Endothelial cell of umbilical vein (primary cell): ENCODE data around the gene TYW1. TPM values are rescaled to one million over a fixed set of nuclear protein-coding genes. Genes with fewer than 3 reads are reported as not detected.
"Not testable (repeated sequence)": the region's sequence is repeated elsewhere in the genome, so short reads cannot be mapped to it uniquely, and the experiment has no call there.

Source experiments
- BruUV-seq: library from RNA; stranded (reverse); fragments of 400-500 nt; replicated peaks from 2 replicates; lab custom pipeline; 2021; lab: Mats Ljungman, UMichigan
- CTCF ChIA-PET: fragments of 300-600, 350-600 bp; sonication (Branson Sonifier 250); formaldehyde crosslinking; loops from one replicate; lab custom pipeline; 2021; ENCODE audit warnings: antibody characterized with exemption, inconsistent platforms; lab: Charles Lee
- POLR2A ChIA-PET: fragments of 300-600, 350-600 bp; sonication (Branson Sonifier 250); formaldehyde crosslinking; loops from one replicate; lab custom pipeline; 2021; ENCODE audit warnings: antibody characterized with exemption, inconsistent platforms; lab: Charles Lee
- DNase-seq: peaks from one replicate; pipeline ENCODE4 v3.0.0-alpha.2; 2011; ENCODE audit warnings: low read depth, low spot score
- FAIRE-seq: peaks from 2 replicates; lab custom pipeline; 2011; peaks lifted over from hg19 to GRCh38; lab: Jason Lieb, UNC
- H2AFZ ChIP-seq: 2 replicates; pipeline ENCODE4 v1.6.0; 2012; ENCODE audit warnings: low read depth, low read length, control low read depth, inconsistent platforms
- H3K27ac ChIP-seq: 2 replicates; pipeline ENCODE4 v1.5.1; 2011; ENCODE audit warnings: low read depth, mild to moderate bottlenecking, control low read depth, low read length, moderate library complexity; ENCODE audit not compliant: insufficient read depth
- H3K27me3 ChIP-seq, 2 experiments: 2 replicates each; pipeline versions ENCODE4 v1.6.0 to v1.6.1; 2011; ENCODE audit warnings: low read length in 2 of 2, mixed read lengths in 1 of 2; ENCODE audit not compliant: control insufficient read depth in 2 of 2, insufficient read depth in 2 of 2
- H3K36me3 ChIP-seq, 2 experiments: 2 replicates in 1 of 2; 3 replicates in 1 of 2; pipeline ENCODE4 v1.5.1; 2011; ENCODE audit warnings: low read length in 2 of 2, mild to moderate bottlenecking in 1 of 2, moderate library complexity in 1 of 2; ENCODE audit not compliant: control insufficient read depth in 2 of 2, insufficient read depth in 2 of 2; ENCODE audit errors: extremely low read depth in 1 of 2
- H3K4me1 ChIP-seq: 3 replicates; pipeline ENCODE4 v1.5.1; 2011; ENCODE audit warnings: mild to moderate bottlenecking, low read length; ENCODE audit not compliant: control insufficient read depth, insufficient read depth; ENCODE audit errors: extremely low read depth
- H3K4me2 ChIP-seq: 2 replicates; pipeline ENCODE4 v1.6.1; 2011; ENCODE audit warnings: low read length, control low read depth, mixed read lengths; ENCODE audit not compliant: insufficient read depth
- H3K4me3 ChIP-seq, 3 experiments: fragments of 200-600 bp in 1 of 3; sonication (generic), shearing (Covaris generic) in 1 of 3; replicated peaks in 1 of 3; 2 replicates each; pipeline ENCODE4 v1.5.1; 2011 to 2016; ENCODE audit warnings: control low read depth in 3 of 3, low read length in 3 of 3, mild to moderate bottlenecking in 2 of 3, inconsistent platforms in 1 of 3, low read depth in 1 of 3, moderate library complexity in 1 of 3; ENCODE audit not compliant: insufficient read depth in 1 of 3
- H3K79me2 ChIP-seq: 2 replicates; pipeline ENCODE4 v1.6.0; 2012; ENCODE audit warnings: low read length, inconsistent platforms; ENCODE audit not compliant: control insufficient read depth, insufficient read depth
- H3K9ac ChIP-seq: replicated peaks from 2 replicates; pipeline ENCODE3; 2011; ENCODE audit warnings: low read length, control low read depth; ENCODE audit not compliant: insufficient read depth; ENCODE audit errors: extremely low read depth
- H3K9me1 ChIP-seq: replicated peaks from 3 replicates; pipeline ENCODE4 v1.6.0; 2011; ENCODE audit warnings: mild to moderate bottlenecking, low read length; ENCODE audit not compliant: control insufficient read depth, insufficient read depth; ENCODE audit errors: extremely low read depth
- H3K9me3 ChIP-seq: replicated peaks from 2 replicates; pipeline ENCODE4 v1.5.1; 2012; ENCODE audit warnings: low read length, inconsistent platforms; ENCODE audit not compliant: control insufficient read depth, insufficient read depth
- H4K20me1 ChIP-seq: replicated peaks from 2 replicates; pipeline ENCODE3; 2011; ENCODE audit warnings: mild to moderate bottlenecking, low read length; ENCODE audit not compliant: control insufficient read depth, insufficient read depth; ENCODE audit errors: extremely low read depth
- EZH2 ChIP-seq: IDR thresholded peaks from 2 replicates; pipeline ENCODE4 v1.6.1; 2012; ENCODE audit warnings: borderline replicate concordance, low read depth, mild to moderate bottlenecking, moderate library complexity, low read length, inconsistent platforms; ENCODE audit not compliant: severe bottlenecking
- MYC ChIP-seq: IDR thresholded peaks from one replicate; pipeline ENCODE4 v1.6.1; 2011; ENCODE audit warnings: mild to moderate bottlenecking, low read depth, low read length
- POLR2AphosphoS5 ChIP-seq: IDR thresholded peaks from 2 replicates; pipeline ENCODE4 v1.6.1; 2012; ENCODE audit warnings: low read depth, mild to moderate bottlenecking, control low read depth, low read length, moderate library complexity; ENCODE audit not compliant: insufficient read depth
- dilution Hi-C: fragments of 300-500 bp; cut with MboI; formaldehyde crosslinking; loops from one replicate; pipeline ENCODE4 v1.15.0; 2019; ENCODE audit warnings: low sequenced_read_pairs; ENCODE audit not compliant: extremely low pct_ligation_motif_present
- intact Hi-C: fragments of 100-400 bp; cut with micrococcal nuclease; formaldehyde crosslinking; loops from one replicate; pipeline ENCODE4 v1.10.0; 2022
- microRNA-seq: library from miRNA; unstranded; fragments of <30 nt; microRNA quantifications from one replicate; pipeline ENCODE4 v1.2.0, GENCODE V29; 2021; ENCODE audit warnings: borderline number of aligned reads, borderline replicate concordance
- polyA plus RNA-seq, 4 experiments: library from polyadenylated mRNA; depleted of rRNA in 3 of 4; stranded (reverse) in 3 of 4; unstranded in 1 of 4; fragments of >200 nt; gene quantifications; 2 replicates each; pipeline versions ENCODE4 v1.2.1 to v1.2.3, GENCODE V29; 2011 to 2012; ENCODE audit warnings: missing spikeins in 1 of 4
- small RNA-seq: library from RNA; depleted of rRNA; stranded (forward); fragments of <200 nt; gene quantifications from one replicate; pipeline ENCODE3, GENCODE V24; 2012; ENCODE audit warnings: low replicate concordance, low read depth; ENCODE audit not compliant: insufficient read depth, insufficient read length
- total RNA-seq: library from RNA; stranded (reverse); gene quantifications from 2 replicates; pipeline ENCODE4 v1.2.3, GENCODE V29; 2021
- TF ChIP-seq, protein P1 (sequence below), 2 donors: IDR thresholded peaks; 1 replicate in 1 of 2; 2 replicates in 1 of 2; pipeline ENCODE4 v1.5.1; 2011; ENCODE audit warnings: low read length in 2 of 2, mild to moderate bottlenecking in 2 of 2, moderate library complexity in 2 of 2, control low read depth in 1 of 2, inconsistent platforms in 1 of 2, low read depth in 1 of 2; ENCODE audit not compliant: insufficient read depth in 1 of 2; ENCODE audit errors: extremely low read depth in 1 of 2

TYW1 gene
- total and polyA plus RNA-seq, 2 donors (not counting 3 experiments of a cell fraction or from before 2014, with no cell fraction given): 7.7 to 15.9 TPM

DNA sequence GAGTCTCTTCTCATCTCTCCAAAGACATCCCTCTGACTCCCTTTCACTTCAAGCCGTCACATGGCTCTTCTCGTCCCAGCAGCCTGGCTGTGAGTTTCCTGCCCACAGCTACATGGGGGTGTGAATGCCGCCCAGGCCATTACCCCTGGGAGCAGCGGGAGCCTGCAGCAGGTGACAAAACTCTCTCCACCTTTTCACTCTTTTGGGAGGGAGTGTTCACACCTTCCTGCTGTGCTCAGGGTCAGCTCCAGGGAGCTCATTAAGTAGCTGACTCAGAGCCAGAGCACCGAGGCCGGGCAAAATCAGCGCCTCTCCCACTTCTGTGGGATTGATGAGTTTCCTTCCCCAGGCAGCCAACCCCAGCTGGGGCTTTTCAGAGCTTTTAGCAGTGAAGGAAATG is 271.3 kb downstream of the TYW1 start:
- Histone ChIP-seq H2AFZ (no peak overlapping the region), H3K9me3 (no peaks in the 10 kb centered on the region), H3K4me1 (no peaks in the 10 kb centered on the region), H4K20me1 (no peaks in the 10 kb centered on the region), H3K27me3 (no peaks in the 10 kb centered on the region), H3K27ac (no peak overlapping the region), H3K36me3 (no peaks in the 10 kb centered on the region), H3K4me3 (no peak overlapping the region), H3K79me2 (no peaks in the 10 kb centered on the region), H3K4me2 (no peak overlapping the region), H3K9me1 (no peaks in the 10 kb centered on the region), H3K9ac (no peak overlapping the region)
- dilution Hi-C loops (no loop called here), intact Hi-C loops (no loop called here)
- no TSS peak for BruUV-seq
- TF ChIP-seq POLR2AphosphoS5: no peak
- TF ChIP-seq, protein P1, sequence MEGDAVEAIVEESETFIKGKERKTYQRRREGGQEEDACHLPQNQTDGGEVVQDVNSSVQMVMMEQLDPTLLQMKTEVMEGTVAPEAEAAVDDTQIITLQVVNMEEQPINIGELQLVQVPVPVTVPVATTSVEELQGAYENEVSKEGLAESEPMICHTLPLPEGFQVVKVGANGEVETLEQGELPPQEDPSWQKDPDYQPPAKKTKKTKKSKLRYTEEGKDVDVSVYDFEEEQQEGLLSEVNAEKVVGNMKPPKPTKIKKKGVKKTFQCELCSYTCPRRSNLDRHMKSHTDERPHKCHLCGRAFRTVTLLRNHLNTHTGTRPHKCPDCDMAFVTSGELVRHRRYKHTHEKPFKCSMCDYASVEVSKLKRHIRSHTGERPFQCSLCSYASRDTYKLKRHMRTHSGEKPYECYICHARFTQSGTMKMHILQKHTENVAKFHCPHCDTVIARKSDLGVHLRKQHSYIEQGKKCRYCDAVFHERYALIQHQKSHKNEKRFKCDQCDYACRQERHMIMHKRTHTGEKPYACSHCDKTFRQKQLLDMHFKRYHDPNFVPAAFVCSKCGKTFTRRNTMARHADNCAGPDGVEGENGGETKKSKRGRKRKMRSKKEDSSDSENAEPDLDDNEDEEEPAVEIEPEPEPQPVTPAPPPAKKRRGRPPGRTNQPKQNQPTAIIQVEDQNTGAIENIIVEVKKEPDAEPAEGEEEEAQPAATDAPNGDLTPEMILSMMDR (IDR thresholded peaks at IDR 0.05; ENCODE audit: extremely low read depth in 1 of 2, insufficient read depth in 1 of 2, low read depth in 1 of 2, low read length in 2 of 2): no peak
- no peak for TF ChIP-seq MYC
- TF ChIP-seq EZH2: no peak
- DNase-seq (no peak), FAIRE-seq (no peak)
- CTCF ChIA-PET: no interaction called here
- POLR2A ChIA-PET: no interaction called here

DNA sequence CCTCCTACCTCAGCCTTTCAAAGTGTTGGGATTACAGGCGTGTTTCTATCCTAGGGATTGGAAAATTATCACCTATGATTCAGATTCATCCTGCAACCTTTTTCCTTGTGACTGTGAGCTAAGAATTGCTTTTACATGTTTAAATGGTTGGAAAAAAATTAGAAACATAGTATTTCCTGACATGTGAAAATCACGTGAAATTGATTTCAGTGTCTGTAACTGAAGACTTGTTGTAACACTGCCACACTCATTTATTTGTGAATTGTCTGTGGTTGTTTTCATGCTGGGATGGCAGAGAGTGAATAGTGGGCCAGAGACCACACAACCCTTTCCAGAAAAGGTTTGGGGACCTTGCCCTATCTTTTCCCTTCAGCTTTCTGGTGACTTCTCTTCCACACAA is 273.3 kb downstream of the TYW1 start:
- intact Hi-C loops, H3K27me3 ChIP-seq, H3K4me3 ChIP-seq, DNase-seq, H2AFZ ChIP-seq, CTCF ChIA-PET, H3K9me1 ChIP-seq, H3K79me2 ChIP-seq, FAIRE-seq, H3K9me3 ChIP-seq, BruUV-seq, POLR2A ChIA-PET, H3K4me1 ChIP-seq, dilution Hi-C loops, H4K20me1 ChIP-seq, H3K9ac ChIP-seq, H3K36me3 ChIP-seq, H3K4me2 ChIP-seq, H3K27ac ChIP-seq: not testable (repeated sequence)

Small RNA genes lying within 50 kb of the gene (microRNA-seq; reads per million reads assigned to microRNA genes)
- gene MIR4650-1: not detected

Small RNA genes lying within 50 kb of the gene (small RNA-seq; reads per million reads assigned to genes)
- gene AC073089.1 (not detected), gene MIR4650-1 (not detected), gene RN7SL43P (not detected)

Other genes starting within 250 kb of the TYW1 start
- gene TMEM248, start 75.6 kb upstream of the TYW1 start, total RNA-seq: 97.6 and 107 TPM in 2 replicates
- gene TMEM248, start 75.6 kb upstream of the TYW1 start, polyA plus RNA-seq: 220 and 301 TPM in 2 replicates
- gene SBDS, start 1.2 kb upstream of the TYW1 start, total RNA-seq: 86.5 and 86.6 TPM in 2 replicates
- 23.8 and 30.7 TPM in 2 replicates for gene SBDS, start 1.2 kb upstream of the TYW1 start, polyA plus RNA-seq